Hepatocyte (in vitro differentiated cells): ENCODE results near the gene FXR2. TPM values are rescaled to one million over a fixed set of nuclear protein-coding genes. Genes with fewer than 3 reads are reported as not detected.

Experiments
- DNase-seq: peaks from one replicate; pipeline ENCODE4 v3.0.0-alpha.2; 2016; ENCODE audit warnings: low spot score
- H2AFZ ChIP-seq: fragments of 200-600 bp; sonication (generic); 2 replicates; pipeline ENCODE4 v1.6.0; 2016; ENCODE audit warnings: antibody characterized with exemption, mild to moderate bottlenecking
- H3K27ac ChIP-seq: fragments of 200-600 bp; sonication (generic); 2 replicates; pipeline ENCODE4 v1.5.1; 2016; ENCODE audit warnings: mild to moderate bottlenecking
- H3K27me3 ChIP-seq: fragments of 200-600 bp; sonication (generic); 2 replicates; pipeline ENCODE4 v1.6.1; 2016
- H3K36me3 ChIP-seq: fragments of 200-600 bp; sonication (generic); replicated peaks from 2 replicates; pipeline ENCODE4 v1.5.1; 2016; ENCODE audit warnings: low read depth; ENCODE audit not compliant: insufficient read depth
- H3K4me1 ChIP-seq: fragments of 200-600 bp; sonication (generic); 2 replicates; pipeline ENCODE4 v1.5.1; 2016; ENCODE audit warnings: mild to moderate bottlenecking, moderate library complexity; ENCODE audit not compliant: insufficient read depth
- H3K4me2 ChIP-seq: fragments of 200-600 bp; sonication (generic); 2 replicates; pipeline ENCODE4 v1.6.0; 2016
- H3K4me3 ChIP-seq: fragments of 200-600 bp; sonication (generic); 2 replicates; pipeline ENCODE4 v1.5.1; 2016; ENCODE audit warnings: mild to moderate bottlenecking
- H3K79me2 ChIP-seq: fragments of 200-600 bp; sonication (generic); 2 replicates; pipeline ENCODE4 v1.6.0; 2017; ENCODE audit warnings: mild to moderate bottlenecking
- H3K9me2 ChIP-seq: fragments of 200-600 bp; sonication (generic); replicated peaks from 2 replicates; pipeline ENCODE4 v1.6.0; 2017; ENCODE audit warnings: mild to moderate bottlenecking; ENCODE audit not compliant: insufficient read depth
- H3K9me3 ChIP-seq: fragments of 200-600 bp; sonication (generic); 2 replicates; pipeline ENCODE4 v1.5.1; 2016; ENCODE audit warnings: low read depth, mild to moderate bottlenecking
- H4K20me1 ChIP-seq: fragments of 200-600 bp; sonication (generic); 2 replicates; pipeline ENCODE4 v1.6.0; 2016; ENCODE audit warnings: mild to moderate bottlenecking; ENCODE audit not compliant: insufficient read depth, poor library complexity, severe bottlenecking
- CTCF ChIP-seq: fragments of 200-600 bp; sonication (generic); IDR thresholded peaks from 2 replicates; pipeline ENCODE4 v1.5.1; 2016; ENCODE audit warnings: antibody characterized with exemption, mild to moderate bottlenecking; ENCODE audit not compliant: poor library complexity
- EZH2 ChIP-seq: fragments of 200-600 bp; sonication (generic); IDR thresholded peaks from 2 replicates; pipeline ENCODE4 v1.6.1; 2016; ENCODE audit warnings: antibody characterized with exemption, mild to moderate bottlenecking, borderline replicate concordance
- EZH2phosphoT487 ChIP-seq: fragments of 200-600 bp; sonication (generic); IDR thresholded peaks from one replicate; pipeline ENCODE4 v1.6.1; 2018; ENCODE audit warnings: antibody characterized with exemption, mild to moderate bottlenecking, low read depth, moderate library complexity; ENCODE audit not compliant: unreplicated experiment, severe bottlenecking
- WGBS: methylation state at CpG from one replicate; pipeline ENCODE4 v1.1.6; 2016; ENCODE audit warnings: low lambda C conversion rate; ENCODE audit errors: missing lambda C conversion rate; 5-methylcytosine and 5-hydroxymethylcytosine counted together
- polyA plus RNA-seq: library from polyadenylated mRNA; unstranded; fragments of >200 nt; fragmentation: Nextera tagmentation; extraction: Ambion mirVana; gene quantifications from 2 replicates; pipeline ENCODE4 v1.2.1, GENCODE V29; 2016
- total RNA-seq: library from RNA; depleted of rRNA; stranded (reverse); fragments of >200 nt; gene quantifications from 2 replicates; pipeline ENCODE4 v1.2.3, GENCODE V29; 2014

FXR2 gene
- total and polyA plus RNA-seq, 2 experiments from 2014 or later: 33.0 to 41.6 TPM

DNA sequence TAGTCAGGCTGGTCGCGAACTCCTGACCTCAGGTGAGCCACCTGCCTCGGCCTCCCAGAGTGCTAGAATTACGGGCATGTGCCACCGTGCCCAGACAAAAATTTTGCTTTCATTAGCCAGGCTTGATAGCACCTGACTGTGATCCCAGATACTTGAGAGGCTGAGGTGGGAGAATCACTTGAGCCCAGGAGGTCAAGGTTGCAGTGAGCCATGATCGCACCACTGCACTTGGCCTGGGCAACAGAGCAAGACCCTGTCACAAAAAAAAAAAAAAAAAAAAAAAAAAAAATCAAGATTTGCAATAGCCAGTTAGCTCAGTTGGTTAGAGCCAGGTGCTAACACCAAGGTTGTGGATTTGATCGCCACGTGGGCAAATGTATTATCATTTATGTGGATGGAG lies 6.1 kb upstream of the FXR2 start:
- Histone ChIP-seq H3K36me3 (no peaks in the 10 kb centered on the region), H4K20me1 (no peaks in the 10 kb centered on the region), H3K9me2 (no peaks in the 10 kb centered on the region), H3K4me2 (no peak overlapping the region), H3K27me3 (no peaks in the 10 kb centered on the region), H2AFZ (no peak overlapping the region), H3K4me1 (peaks cover 2% of the 10 kb centered on the region), H3K27ac (no peak overlapping the region), H3K79me2 (peaks cover 9% of the 10 kb centered on the region), H3K4me3 (no peak overlapping the region), H3K9me3 (no peaks in the 10 kb centered on the region)
- TF ChIP-seq CTCF (no peak), EZH2phosphoT487 (no peak), EZH2 (no peak)
- no peak for DNase-seq
- WGBS: 91% methylated on average over 8 of the region's 8 CpGs

GRCh38 chr17:7618608-7619007 lies 3.9 kb upstream of the FXR2 start:
- Histone ChIP-seq H3K36me3 (no peaks in the 10 kb centered on the region), H2AFZ (no peak overlapping the region), H3K4me1 (no peaks in the 10 kb centered on the region), H3K9me3 (no peaks in the 10 kb centered on the region), H4K20me1 (peaks cover 1% of the 10 kb centered on the region), H3K4me2 (no peak overlapping the region), H3K79me2 (peaks cover 7% of the 10 kb centered on the region), H3K27ac (no peak overlapping the region), H3K27me3 (no peaks in the 10 kb centered on the region), H3K4me3 (no peak overlapping the region), H3K9me2 (no peaks in the 10 kb centered on the region)
- 82% methylated on average over 5 of the region's 5 CpGs for WGBS
- no peak for TF ChIP-seq EZH2phosphoT487
- TF ChIP-seq CTCF: no peak
- no peak for TF ChIP-seq EZH2
- no peak for DNase-seq

GRCh38 chr17:7615265-7615747 lies 609 bp upstream of the FXR2 start:
- WGBS: 17% methylated on average over 28 of the region's 28 CpGs
- H3K27me3 ChIP-seq: no peaks in the 10 kb centered on the region
- peak overlapping the region; percentile 53 for H2AFZ ChIP-seq
- H3K9me3 ChIP-seq: no peaks in the 10 kb centered on the region
- no peaks in the 10 kb centered on the region for H3K36me3 ChIP-seq
- no peak for DNase-seq
- TF ChIP-seq EZH2phosphoT487: no peak
- TF ChIP-seq CTCF: no peak
- TF ChIP-seq EZH2: no peak
- peaks cover 40% of the 10 kb centered on the region for H3K79me2 ChIP-seq
- H3K4me1 ChIP-seq: peaks cover 10% of the 10 kb centered on the region
- H3K4me3 ChIP-seq: peak overlapping the region; percentile 21
- H3K4me2 ChIP-seq: peak overlapping the region; percentile 72
- H4K20me1 ChIP-seq: peaks cover 26% of the 10 kb centered on the region
- peak overlapping the region; percentile 75 for H3K27ac ChIP-seq
- H3K9me2 ChIP-seq: no peaks in the 10 kb centered on the region
